Epithelial cell of proximal tubule (primary cell): ENCODE data around the gene ST7. TPM values are rescaled to one million over a fixed set of nuclear protein-coding genes. Genes with fewer than 3 reads are reported as not detected.

Experiments used
- DNase-seq: peaks from one replicate; pipeline ENCODE4 v3.0.0-alpha.2; 2011; ENCODE audit warnings: low read depth
- H3K4me3 ChIP-seq: 2 replicates; pipeline ENCODE4 v1.5.1; 2011; ENCODE audit warnings: low read depth, mild to moderate bottlenecking, low read length
- total RNA-seq: library from RNA; depleted of rRNA; stranded (reverse); fragments of >200 nt; gene quantifications from 2 replicates; pipeline ENCODE4 v1.2.3, GENCODE V29; 2015
- TF ChIP-seq, protein P1 (sequence below): conservative IDR thresholded peaks from 2 replicates; pipeline ENCODE4 v1.5.1; 2012; ENCODE audit warnings: low read depth, mild to moderate bottlenecking, low read length

The ST7 gene
- total RNA-seq, 1 donor from 2014 or later, result 19.4 TPM

DNA sequence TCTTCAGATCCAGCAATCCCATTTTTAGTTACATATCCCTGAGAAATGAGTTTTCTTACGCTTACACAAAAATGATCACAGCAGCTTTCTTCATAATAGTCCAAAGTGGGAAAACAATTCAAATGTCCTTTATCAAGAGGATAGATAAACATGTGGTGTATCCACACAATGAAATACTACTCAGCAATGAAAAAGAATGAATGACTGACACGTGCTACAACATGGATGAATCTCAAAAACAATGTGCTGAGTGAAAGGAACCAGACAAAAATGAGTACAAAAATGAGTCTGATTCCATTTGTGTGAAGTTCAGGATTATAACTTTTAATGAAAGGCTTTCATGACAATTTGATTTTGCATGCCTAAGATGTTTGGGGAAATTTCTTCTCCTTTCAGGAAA, 230.4 kb downstream of the ST7 start:
- TF ChIP-seq, protein P1, sequence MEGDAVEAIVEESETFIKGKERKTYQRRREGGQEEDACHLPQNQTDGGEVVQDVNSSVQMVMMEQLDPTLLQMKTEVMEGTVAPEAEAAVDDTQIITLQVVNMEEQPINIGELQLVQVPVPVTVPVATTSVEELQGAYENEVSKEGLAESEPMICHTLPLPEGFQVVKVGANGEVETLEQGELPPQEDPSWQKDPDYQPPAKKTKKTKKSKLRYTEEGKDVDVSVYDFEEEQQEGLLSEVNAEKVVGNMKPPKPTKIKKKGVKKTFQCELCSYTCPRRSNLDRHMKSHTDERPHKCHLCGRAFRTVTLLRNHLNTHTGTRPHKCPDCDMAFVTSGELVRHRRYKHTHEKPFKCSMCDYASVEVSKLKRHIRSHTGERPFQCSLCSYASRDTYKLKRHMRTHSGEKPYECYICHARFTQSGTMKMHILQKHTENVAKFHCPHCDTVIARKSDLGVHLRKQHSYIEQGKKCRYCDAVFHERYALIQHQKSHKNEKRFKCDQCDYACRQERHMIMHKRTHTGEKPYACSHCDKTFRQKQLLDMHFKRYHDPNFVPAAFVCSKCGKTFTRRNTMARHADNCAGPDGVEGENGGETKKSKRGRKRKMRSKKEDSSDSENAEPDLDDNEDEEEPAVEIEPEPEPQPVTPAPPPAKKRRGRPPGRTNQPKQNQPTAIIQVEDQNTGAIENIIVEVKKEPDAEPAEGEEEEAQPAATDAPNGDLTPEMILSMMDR, result no peak
- no peak for DNase-seq
- H3K4me3 ChIP-seq, result no peak overlapping the region

DNA sequence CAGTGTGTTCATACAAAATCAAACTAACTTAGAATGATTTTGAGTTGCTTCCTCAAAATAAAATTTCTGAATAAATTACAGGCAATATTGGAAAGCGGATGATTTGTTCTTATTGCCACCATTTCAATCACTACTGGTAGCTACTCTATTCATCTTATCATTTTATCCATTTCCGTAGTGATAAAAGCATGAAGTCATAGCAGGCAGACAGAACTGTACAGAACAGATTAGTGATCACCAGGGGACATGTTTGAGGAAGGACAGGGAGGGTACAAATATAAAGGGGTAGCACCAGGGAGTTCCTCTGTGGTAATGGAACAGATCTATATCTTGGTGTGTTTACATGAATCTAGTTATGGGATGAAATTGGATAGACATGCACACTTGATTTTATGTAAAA, 231.1 kb downstream of the ST7 start:
- no peak overlapping the region for H3K4me3 ChIP-seq
- no peak for DNase-seq
- TF ChIP-seq, protein P1, result no peak

DNA sequence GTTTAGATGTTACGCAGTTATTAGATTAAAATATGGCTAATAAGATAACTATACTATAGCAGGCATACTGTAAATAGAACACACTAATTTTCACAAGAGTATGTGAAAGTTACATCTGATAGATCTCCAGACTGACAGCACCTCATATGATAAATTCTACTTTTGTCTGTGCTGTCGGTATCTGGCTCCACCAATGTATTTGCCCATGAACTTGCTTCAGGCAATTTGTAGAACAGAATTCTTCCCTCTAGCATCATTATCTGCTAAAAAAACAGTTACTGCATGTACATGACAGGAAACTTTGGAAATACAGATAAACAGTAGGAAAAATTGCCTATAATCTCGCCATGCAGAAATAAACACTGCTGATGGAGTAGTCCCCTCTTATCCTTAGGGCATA, 231.8 kb downstream of the ST7 start:
- no peak for DNase-seq
- TF ChIP-seq, protein P1, result no peak

DNA sequence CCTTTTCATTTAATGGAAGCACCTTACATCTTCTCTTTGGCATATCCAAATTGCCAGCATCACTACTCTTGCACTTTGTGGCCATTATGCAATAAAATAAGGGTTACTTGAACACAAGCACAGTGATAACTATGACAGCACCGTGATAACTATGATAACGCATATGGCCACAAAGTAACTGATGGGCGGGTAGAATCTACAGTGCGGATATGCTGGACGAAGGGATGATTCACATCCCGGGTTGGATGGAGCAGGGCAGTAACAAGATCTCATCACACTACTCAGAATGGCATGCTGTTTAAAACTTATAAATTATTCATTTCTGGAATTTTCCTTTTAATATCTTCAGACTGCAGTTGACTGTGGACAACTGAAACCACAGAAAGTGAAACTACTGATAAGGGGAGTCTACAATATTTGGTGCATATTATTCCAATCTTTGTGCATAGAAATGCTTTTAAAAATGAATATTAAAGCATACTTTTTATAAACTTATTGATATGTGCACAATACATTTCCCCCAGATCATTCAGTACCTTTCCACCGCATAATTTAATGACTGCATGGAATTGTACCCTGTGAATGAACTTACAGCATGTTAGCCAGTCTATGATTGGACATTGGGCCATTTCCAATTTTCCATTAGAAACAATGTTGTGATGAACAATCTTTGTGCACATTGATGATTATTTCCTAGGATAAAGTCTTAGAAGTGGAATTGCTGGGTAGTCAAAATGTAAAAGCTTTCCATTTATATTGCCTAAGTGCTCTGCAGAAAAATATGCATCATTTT, 233.1 kb downstream of the ST7 start:
- H3K4me3 ChIP-seq, result no peak overlapping the region
- TF ChIP-seq, protein P1, result no peak
- DNase-seq, result no peak

More for the DNA sequence above, 231.8 kb downstream of the ST7 start:
- no peak overlapping the region for H3K4me3 ChIP-seq

DNA sequence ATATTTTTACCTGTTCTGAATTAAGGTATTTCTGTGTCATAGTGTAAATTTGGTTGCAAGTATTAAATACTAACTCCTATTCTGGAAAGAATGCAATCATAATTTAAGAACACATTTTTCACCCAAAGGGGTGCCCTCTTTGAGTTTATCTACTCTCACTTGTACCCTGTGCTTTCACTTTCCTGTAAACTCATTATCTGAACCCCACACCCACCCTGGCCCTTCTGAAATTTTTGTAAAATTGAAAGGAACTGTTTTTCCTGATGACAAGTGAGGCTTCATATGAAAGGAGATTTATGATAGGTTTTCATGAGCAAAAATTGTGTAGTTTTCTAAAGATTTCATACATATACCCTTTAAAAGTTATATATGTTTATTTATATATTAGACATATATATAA, 235.1 kb downstream of the ST7 start:
- TF ChIP-seq, protein P1, result no peak
- no peak for DNase-seq
- H3K4me3 ChIP-seq, result no peak overlapping the region

DNA sequence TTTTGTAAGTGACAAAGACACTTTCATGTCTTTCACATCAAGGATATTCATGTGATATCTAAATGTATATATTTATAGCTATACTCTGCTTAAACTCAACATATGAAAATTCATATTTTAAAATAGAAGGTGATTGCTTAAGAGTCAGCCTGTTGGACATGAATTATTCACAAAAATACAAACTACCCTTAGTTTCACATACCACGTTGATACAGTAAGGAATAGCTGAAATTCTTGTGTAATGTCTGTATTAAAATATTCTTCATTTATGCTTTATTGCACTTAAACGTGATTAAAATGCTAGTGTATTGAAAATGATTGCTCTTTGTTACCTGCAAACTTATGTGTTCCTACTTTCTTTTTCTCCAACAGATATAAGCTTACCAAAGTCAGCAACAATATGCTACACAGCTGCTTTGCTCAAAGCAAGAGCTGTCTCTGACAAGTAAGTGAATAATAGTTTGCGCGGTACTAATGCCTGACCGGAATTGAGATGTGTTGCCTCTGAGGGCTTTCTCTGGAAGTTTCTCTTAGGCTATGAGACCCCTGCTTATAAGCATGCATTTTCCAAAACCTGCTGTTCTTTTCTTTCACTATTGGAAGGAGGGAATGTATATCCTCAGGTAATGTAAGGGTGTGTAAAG, 235.8 kb downstream of the ST7 start:
- DNase-seq, result no peak
- TF ChIP-seq, protein P1, result no peak
- no peak overlapping the region for H3K4me3 ChIP-seq
